ENCODE results near the gene CFAP58.

GRCh38 chr10:104304356-104304745 is 49.3 kb upstream of the CFAP58 start:
- TF ChIP-seq POLR2A (IDR thresholded peaks at IDR 0.05; ENCODE audit: low read depth, low read length) (no peak), POLR2AphosphoS5 (IDR thresholded peaks at IDR 0.05; ENCODE audit: low read depth, low read length) (no peak)

All from GM12892 (cell line).